ENCODE results near the gene MPRIP. TPM values are rescaled to one million over a fixed set of nuclear protein-coding genes. Genes with fewer than 3 reads are reported as not detected.
A peak's percentile ranks its signal among the peaks of the same experiment; 100 is the strongest.

MPRIP gene
- total RNA-seq, 1 donor from 2014 or later, result 392 TPM

GRCh38 chr17:17176341-17176740 is 134.1 kb downstream of the MPRIP start:
- H3K27me3 Mint-ChIP-seq (ENCODE audit: unreplicated experiment), result peaks cover 11% of the 10 kb centered on the region
- no peaks in the 10 kb centered on the region for H3K4me1 Mint-ChIP-seq (ENCODE audit: unreplicated experiment)
- H3K36me3 Mint-ChIP-seq (ENCODE audit: low read depth, unreplicated experiment), result peaks cover 60% of the 10 kb centered on the region
- DNase-seq (ENCODE audit: low spot score), result no peak
- H3K9me3 Mint-ChIP-seq (ENCODE audit: unreplicated experiment), result no peaks in the 10 kb centered on the region
- peak overlapping the region; percentile 80 for H3K27ac Mint-ChIP-seq (ENCODE audit: unreplicated experiment)
- TF ChIP-seq, protein P1, sequence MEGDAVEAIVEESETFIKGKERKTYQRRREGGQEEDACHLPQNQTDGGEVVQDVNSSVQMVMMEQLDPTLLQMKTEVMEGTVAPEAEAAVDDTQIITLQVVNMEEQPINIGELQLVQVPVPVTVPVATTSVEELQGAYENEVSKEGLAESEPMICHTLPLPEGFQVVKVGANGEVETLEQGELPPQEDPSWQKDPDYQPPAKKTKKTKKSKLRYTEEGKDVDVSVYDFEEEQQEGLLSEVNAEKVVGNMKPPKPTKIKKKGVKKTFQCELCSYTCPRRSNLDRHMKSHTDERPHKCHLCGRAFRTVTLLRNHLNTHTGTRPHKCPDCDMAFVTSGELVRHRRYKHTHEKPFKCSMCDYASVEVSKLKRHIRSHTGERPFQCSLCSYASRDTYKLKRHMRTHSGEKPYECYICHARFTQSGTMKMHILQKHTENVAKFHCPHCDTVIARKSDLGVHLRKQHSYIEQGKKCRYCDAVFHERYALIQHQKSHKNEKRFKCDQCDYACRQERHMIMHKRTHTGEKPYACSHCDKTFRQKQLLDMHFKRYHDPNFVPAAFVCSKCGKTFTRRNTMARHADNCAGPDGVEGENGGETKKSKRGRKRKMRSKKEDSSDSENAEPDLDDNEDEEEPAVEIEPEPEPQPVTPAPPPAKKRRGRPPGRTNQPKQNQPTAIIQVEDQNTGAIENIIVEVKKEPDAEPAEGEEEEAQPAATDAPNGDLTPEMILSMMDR (IDR thresholded peaks at IDR 0.05; ENCODE audit: unreplicated experiment), result no peak
- no peak overlapping the region for H3K4me3 Mint-ChIP-seq (ENCODE audit: unreplicated experiment)

DNA sequence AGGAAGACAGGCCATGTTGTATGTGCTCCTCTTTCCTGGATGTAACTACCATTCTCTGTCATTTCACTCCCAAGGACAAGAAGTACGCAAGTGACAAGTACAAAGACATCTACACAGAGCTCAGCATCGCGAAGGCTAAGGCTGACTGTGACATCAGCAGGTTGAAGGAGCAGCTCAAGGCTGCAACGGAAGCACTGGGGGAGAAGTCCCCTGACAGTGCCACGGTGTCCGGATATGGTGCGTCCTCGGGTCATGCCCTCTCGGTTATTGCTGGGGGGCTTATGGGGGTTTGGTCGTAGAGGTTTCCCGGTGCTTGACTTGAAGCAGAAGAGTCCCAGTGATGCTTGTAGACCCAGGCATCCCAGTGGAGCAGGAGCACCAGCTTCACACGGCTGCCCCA is 134.9 kb downstream of the MPRIP start:
- no peak overlapping the region for H3K4me3 Mint-ChIP-seq (ENCODE audit: unreplicated experiment)
- H3K27me3 Mint-ChIP-seq (ENCODE audit: unreplicated experiment), result peaks cover 14% of the 10 kb centered on the region
- TF ChIP-seq, protein P1 (IDR thresholded peaks at IDR 0.05; ENCODE audit: unreplicated experiment), result no peak
- no peak for DNase-seq (ENCODE audit: low spot score)
- no peaks in the 10 kb centered on the region for H3K9me3 Mint-ChIP-seq (ENCODE audit: unreplicated experiment)
- peaks cover 1% of the 10 kb centered on the region for H3K4me1 Mint-ChIP-seq (ENCODE audit: unreplicated experiment)
- peaks cover 61% of the 10 kb centered on the region for H3K36me3 Mint-ChIP-seq (ENCODE audit: low read depth, unreplicated experiment)
- H3K27ac Mint-ChIP-seq (ENCODE audit: unreplicated experiment), result peak overlapping the region; percentile 20

- peaks cover 50% of the 10 kb centered on the region for H3K36me3 Mint-ChIP-seq (ENCODE audit: low read depth, unreplicated experiment)
- peaks cover 10% of the 10 kb centered on the region for H3K4me1 Mint-ChIP-seq (ENCODE audit: unreplicated experiment)
These were observed 137.1 kb downstream of the MPRIP start for GRCh38 chr17:17179371-17179827.

GRCh38 chr17:17180141-17180603 is 137.9 kb downstream of the MPRIP start:
- DNase-seq (ENCODE audit: low spot score), result no peak
- TF ChIP-seq, protein P1 (IDR thresholded peaks at IDR 0.05; ENCODE audit: unreplicated experiment), result no peak
- Mint-ChIP-seq H3K36me3 (ENCODE audit: low read depth, unreplicated experiment) (peaks cover 45% of the 10 kb centered on the region), H3K9me3 (ENCODE audit: unreplicated experiment) (no peaks in the 10 kb centered on the region), H3K4me1 (ENCODE audit: unreplicated experiment) (peaks cover 18% of the 10 kb centered on the region), H3K4me3 (ENCODE audit: unreplicated experiment) (no peak overlapping the region), H3K27ac (ENCODE audit: unreplicated experiment) (no peak overlapping the region), H3K27me3 (ENCODE audit: unreplicated experiment) (peaks cover 13% of the 10 kb centered on the region)

More at GRCh38 chr17:17179371-17179827, 137.1 kb downstream of the MPRIP start:
- H3K27me3 Mint-ChIP-seq (ENCODE audit: unreplicated experiment), result peaks cover 11% of the 10 kb centered on the region
- no peaks in the 10 kb centered on the region for H3K9me3 Mint-ChIP-seq (ENCODE audit: unreplicated experiment)
- no peak overlapping the region for H3K27ac Mint-ChIP-seq (ENCODE audit: unreplicated experiment)
- TF ChIP-seq, protein P1 (IDR thresholded peaks at IDR 0.05; ENCODE audit: unreplicated experiment), result no peak
- no peak for DNase-seq (ENCODE audit: low spot score)
- no peak overlapping the region for H3K4me3 Mint-ChIP-seq (ENCODE audit: unreplicated experiment)

GRCh38 chr17:17180741-17181525 is 138.7 kb downstream of the MPRIP start:
- no peaks in the 10 kb centered on the region for H3K9me3 Mint-ChIP-seq (ENCODE audit: unreplicated experiment)
- TF ChIP-seq, protein P1 (IDR thresholded peaks at IDR 0.05; ENCODE audit: unreplicated experiment), result no peak

More at GRCh38 chr17:17180741-17181525, 138.7 kb downstream of the MPRIP start:
- Mint-ChIP-seq H3K27me3 (ENCODE audit: unreplicated experiment) (peaks cover 15% of the 10 kb centered on the region), H3K36me3 (ENCODE audit: low read depth, unreplicated experiment) (peaks cover 50% of the 10 kb centered on the region), H3K4me1 (ENCODE audit: unreplicated experiment) (peaks cover 26% of the 10 kb centered on the region), H3K27ac (ENCODE audit: unreplicated experiment) (no peak overlapping the region), H3K4me3 (ENCODE audit: unreplicated experiment) (peak overlapping the region; percentile 60)
- DNase-seq (ENCODE audit: low spot score), result no peak
